Measurements from ENCODE around the gene BTRC.

BTRC gene

GRCh38 chr10:101464082-101464481, 110.1 kb downstream of the BTRC start:
- Histone ChIP-seq H3K4me3 (replicated peaks; ENCODE audit: insufficient read depth, low read length) (no peak overlapping the region), H3K27me3 (ENCODE audit: insufficient read depth, poor library complexity, severe bottlenecking) (no peaks in the 10 kb centered on the region), H3K27ac (replicated peaks) (no peak overlapping the region)
- TF ChIP-seq REST (IDR thresholded peaks at IDR 0.05; ENCODE audit: insufficient replicate concordance, low read depth) (no peak), CTCF (IDR thresholded peaks at IDR 0.05; ENCODE audit: insufficient read depth, low read length) (no peak), POLR2AphosphoS5 (IDR thresholded peaks at IDR 0.05; ENCODE audit: low read depth) (no peak), SPI1 (IDR thresholded peaks at IDR 0.05; ENCODE audit: borderline replicate concordance, low read depth) (no peak), GABPA (IDR thresholded peaks at IDR 0.05; ENCODE audit: low read depth) (no peak)
- DNase-seq (ENCODE audit: low read depth in 1 of 2, low spot score in 1 of 2) = no peak

- TF ChIP-seq SPI1 (IDR thresholded peaks at IDR 0.05; ENCODE audit: borderline replicate concordance, low read depth) (no peak), POLR2AphosphoS5 (IDR thresholded peaks at IDR 0.05; ENCODE audit: low read depth) (no peak), GABPA (IDR thresholded peaks at IDR 0.05; ENCODE audit: low read depth) (no peak), REST (IDR thresholded peaks at IDR 0.05; ENCODE audit: insufficient replicate concordance, low read depth) (no peak)
- DNase-seq (ENCODE audit: low read depth in 1 of 2, low spot score in 1 of 2) = no peak
- no peak overlapping the region for H3K27ac ChIP-seq (replicated peaks)
These were observed 110.6 kb downstream of the BTRC start for GRCh38 chr10:101464599-101464998.

GRCh38 chr10:101466016-101466912, 112.3 kb downstream of the BTRC start:
- DNase-seq (ENCODE audit: low read depth in 1 of 2, low spot score in 1 of 2) = no peak
- Histone ChIP-seq H3K27ac (replicated peaks) (no peak overlapping the region), H3K4me3 (replicated peaks; ENCODE audit: insufficient read depth, low read length) (no peak overlapping the region), H3K27me3 (ENCODE audit: insufficient read depth, poor library complexity, severe bottlenecking) (no peaks in the 10 kb centered on the region)
- TF ChIP-seq SPI1 (IDR thresholded peaks at IDR 0.05; ENCODE audit: borderline replicate concordance, low read depth) (no peak), CTCF (IDR thresholded peaks at IDR 0.05; ENCODE audit: insufficient read depth, low read length) (no peak), REST (IDR thresholded peaks at IDR 0.05; ENCODE audit: insufficient replicate concordance, low read depth) (no peak), GABPA (IDR thresholded peaks at IDR 0.05; ENCODE audit: low read depth) (no peak), POLR2AphosphoS5 (IDR thresholded peaks at IDR 0.05; ENCODE audit: low read depth) (no peak)

More at GRCh38 chr10:101464599-101464998, 110.6 kb downstream of the BTRC start:
- no peak overlapping the region for H3K4me3 ChIP-seq (replicated peaks; ENCODE audit: insufficient read depth, low read length)
- no peaks in the 10 kb centered on the region for H3K27me3 ChIP-seq (ENCODE audit: insufficient read depth, poor library complexity, severe bottlenecking)

Data from HL-60 (cell line).